Mesodermal cell (in vitro differentiated cells): ENCODE data around the gene IL4.

Experiments
- H3K27ac ChIP-seq: 2 replicates; pipeline ENCODE4 v1.7.0; 2013; ENCODE audit warnings: mild to moderate bottlenecking, low read depth, low read length, moderate library complexity; ENCODE audit not compliant: severe bottlenecking
- H3K36me3 ChIP-seq: 2 replicates; pipeline ENCODE4 v1.7.1; 2013; ENCODE audit warnings: mild to moderate bottlenecking, low read length, moderate library complexity; ENCODE audit not compliant: control insufficient read depth, insufficient read depth
- H3K4me1 ChIP-seq: one replicate; pipeline ENCODE4 v1.7.1; 2013; ENCODE audit warnings: mild to moderate bottlenecking, low read length; ENCODE audit not compliant: insufficient read depth, control insufficient read depth, poor library complexity, severe bottlenecking
- H3K4me3 ChIP-seq: 2 replicates; pipeline ENCODE4 v1.7.0; 2013; ENCODE audit warnings: low read length, control low read depth, mild to moderate bottlenecking; ENCODE audit not compliant: insufficient read depth, poor library complexity, severe bottlenecking; ENCODE audit errors: extremely low read depth
- H3K9me3 ChIP-seq: 2 replicates; pipeline ENCODE4 v1.7.1; 2013; ENCODE audit warnings: mild to moderate bottlenecking, low read length, moderate library complexity; ENCODE audit not compliant: control insufficient read depth
- WGBS, 2 experiments: methylation state at CpG; one replicate each; pipeline ENCODE4 v1.1.5; 2013; ENCODE audit warnings: missing lambda C conversion rate in 2 of 2; ENCODE audit not compliant: insufficient coverage in 2 of 2; 5-methylcytosine and 5-hydroxymethylcytosine counted together

The IL4 gene

GRCh38 chr5:132666310-132667123 is 7.3 kb upstream of the IL4 start:
- 93 to 96% methylated on average over 11 to 13 of the region's 16 CpGs for WGBS, 2 experiments
- H3K27ac ChIP-seq = no peak overlapping the region
- no peaks in the 10 kb centered on the region for H3K9me3 ChIP-seq
- peaks cover 11% of the 10 kb centered on the region for H3K4me1 ChIP-seq
- H3K36me3 ChIP-seq = no peaks in the 10 kb centered on the region
- H3K4me3 ChIP-seq = no peak overlapping the region

GRCh38 chr5:132667309-132667708 is 6.5 kb upstream of the IL4 start:
- WGBS, 2 experiments = 94 to 95% methylated on average over 4 to 5 of the region's 10 CpGs
- no peak overlapping the region for H3K27ac ChIP-seq

GRCh38 chr5:132667761-132668705 is 5.8 kb upstream of the IL4 start:
- H3K4me1 ChIP-seq = peaks cover 11% of the 10 kb centered on the region
- no peaks in the 10 kb centered on the region for H3K36me3 ChIP-seq
- no peak overlapping the region for H3K27ac ChIP-seq
- no peak overlapping the region for H3K4me3 ChIP-seq
- H3K9me3 ChIP-seq = no peaks in the 10 kb centered on the region
- 81 to 85% methylated on average over 21 of the region's 22 CpGs for WGBS, 2 experiments

More at GRCh38 chr5:132667309-132667708, 6.5 kb upstream of the IL4 start:
- Histone ChIP-seq H3K4me1 (peaks cover 11% of the 10 kb centered on the region), H3K36me3 (no peaks in the 10 kb centered on the region), H3K4me3 (no peak overlapping the region), H3K9me3 (no peaks in the 10 kb centered on the region)

GRCh38 chr5:132668706-132669454 is 4.9 kb upstream of the IL4 start:
- Histone ChIP-seq H3K36me3 (no peaks in the 10 kb centered on the region), H3K9me3 (no peaks in the 10 kb centered on the region), H3K27ac (no peak overlapping the region), H3K4me3 (no peak overlapping the region), H3K4me1 (peaks cover 6% of the 10 kb centered on the region)
- WGBS, 2 experiments = 91 to 92% methylated on average over 13 to 14 of the region's 14 CpGs

GRCh38 chr5:132669455-132669820 is 4.4 kb upstream of the IL4 start:
- Histone ChIP-seq H3K4me3 (no peak overlapping the region), H3K27ac (no peak overlapping the region), H3K4me1 (peaks cover under 1% of the 10 kb centered on the region), H3K36me3 (no peaks in the 10 kb centered on the region), H3K9me3 (no peaks in the 10 kb centered on the region)
- 92 to 93% methylated on average over 4 of the region's 7 CpGs for WGBS, 2 experiments

GRCh38 chr5:132669966-132670882 is 3.6 kb upstream of the IL4 start:
- Histone ChIP-seq H3K36me3 (no peaks in the 10 kb centered on the region), H3K9me3 (no peaks in the 10 kb centered on the region), H3K4me1 (no peaks in the 10 kb centered on the region), H3K4me3 (no peak overlapping the region), H3K27ac (no peak overlapping the region)
- WGBS, 2 experiments = 85 to 87% methylated on average over 10 to 13 of the region's 16 CpGs

GRCh38 chr5:132671000-132671399 is 2.8 kb upstream of the IL4 start:
- WGBS, 2 experiments = 100% methylated on average over 1 to 3 of the region's 3 CpGs
- no peaks in the 10 kb centered on the region for H3K4me1 ChIP-seq

GRCh38 chr5:132673488-132673887 is 301 bp upstream of the IL4 start:
- 100% methylated on average over 1 of the region's 1 CpG; no CpG with 5 or more reads in 1 of the 2 experiments for WGBS, 2 experiments
- no peak overlapping the region for H3K4me3 ChIP-seq
- no peaks in the 10 kb centered on the region for H3K9me3 ChIP-seq
- no peak overlapping the region for H3K27ac ChIP-seq
- no peaks in the 10 kb centered on the region for H3K36me3 ChIP-seq
- peaks cover 18% of the 10 kb centered on the region for H3K4me1 ChIP-seq

More at GRCh38 chr5:132671000-132671399, 2.8 kb upstream of the IL4 start:
- no peak overlapping the region for H3K4me3 ChIP-seq
- no peaks in the 10 kb centered on the region for H3K36me3 ChIP-seq
- no peak overlapping the region for H3K27ac ChIP-seq
- H3K9me3 ChIP-seq = no peaks in the 10 kb centered on the region

GRCh38 chr5:132674671-132675506 is 1.1 kb downstream of the IL4 start:
- no peak overlapping the region for H3K27ac ChIP-seq
- H3K36me3 ChIP-seq = no peaks in the 10 kb centered on the region
- H3K9me3 ChIP-seq = no peaks in the 10 kb centered on the region
- H3K4me1 ChIP-seq = peaks cover 20% of the 10 kb centered on the region
- H3K4me3 ChIP-seq = no peak overlapping the region
- 93 to 94% methylated on average over 7 to 9 of the region's 13 CpGs for WGBS, 2 experiments
